Muscle of back (tissue), 11 donors: ENCODE data around the gene ENSA. TPM values are rescaled to one million over a fixed set of nuclear protein-coding genes. Genes with fewer than 3 reads are reported as not detected.
"Not testable (repeated sequence)": the region's sequence is repeated elsewhere in the genome, so short reads cannot be mapped to it uniquely, and the experiment has no call there.

Experiments used
- DNase-seq, 3 donors: peaks; one replicate each; pipeline versions ENCODE4 v3.0.0 to v3.0.0-alpha.2; 2013
- polyA plus RNA-seq, 10 donors: library from polyadenylated mRNA; unstranded; fragments of 120-200 nt; gene quantifications; one replicate each; pipeline ENCODE4 v1.2.1, GENCODE V29; 2013; ENCODE audit not compliant: insufficient read length in 10 of 10

The ENSA gene
- polyA plus RNA-seq, 10 donors, result 105 to 159 (median 113) TPM

- no peak for DNase-seq
Observed at GRCh38 chr1:150596095-150596892, 33.1 kb downstream of the ENSA start.

GRCh38 chr1:150582371-150582770 lies 47.0 kb downstream of the ENSA start:
- no peak for DNase-seq

DNA sequence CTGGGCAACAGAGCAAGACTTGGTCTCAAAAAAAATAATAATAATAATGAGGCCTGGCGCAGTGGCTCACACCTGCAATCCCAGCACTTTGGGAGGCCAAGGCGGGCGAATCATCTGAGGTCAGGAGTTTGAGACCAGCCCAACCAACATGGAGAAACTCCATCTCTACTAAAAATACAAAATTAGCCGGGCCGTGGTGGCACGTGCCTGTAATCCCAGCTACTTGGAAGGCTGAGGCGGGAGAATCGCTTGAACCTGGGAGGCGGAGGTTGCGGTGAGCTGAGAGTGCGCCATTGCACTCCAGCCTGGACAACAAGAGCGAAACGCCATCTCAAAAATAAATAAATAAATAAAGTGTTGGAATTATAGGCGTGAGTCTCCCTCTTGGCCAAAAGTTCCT lies 47.5 kb downstream of the ENSA start:
- DNase-seq, result not testable (repeated sequence)

DNA sequence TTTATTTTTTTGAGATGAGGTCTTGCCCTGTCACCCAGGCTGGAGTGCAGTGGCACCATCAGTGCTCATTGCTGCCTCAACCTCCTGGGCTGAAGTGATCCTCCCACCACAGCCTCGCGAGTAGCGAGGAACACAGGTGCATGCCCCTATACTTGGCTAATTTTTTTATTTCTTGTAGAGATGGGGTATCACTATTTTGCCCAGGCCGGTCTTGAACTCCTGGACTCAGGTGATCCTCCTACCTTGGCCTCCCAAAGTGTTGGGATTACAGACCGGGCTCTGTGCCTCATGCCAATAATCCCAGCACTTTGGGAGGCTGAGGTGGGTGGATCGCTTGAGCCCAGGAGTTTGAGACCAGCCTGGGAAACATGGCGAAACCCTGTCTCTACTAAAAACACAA lies 48.0 kb downstream of the ENSA start:
- DNase-seq, result not testable (repeated sequence)

GRCh38 chr1:150580966-150581365 lies 48.4 kb downstream of the ENSA start:
- not testable (repeated sequence) for DNase-seq

DNA sequence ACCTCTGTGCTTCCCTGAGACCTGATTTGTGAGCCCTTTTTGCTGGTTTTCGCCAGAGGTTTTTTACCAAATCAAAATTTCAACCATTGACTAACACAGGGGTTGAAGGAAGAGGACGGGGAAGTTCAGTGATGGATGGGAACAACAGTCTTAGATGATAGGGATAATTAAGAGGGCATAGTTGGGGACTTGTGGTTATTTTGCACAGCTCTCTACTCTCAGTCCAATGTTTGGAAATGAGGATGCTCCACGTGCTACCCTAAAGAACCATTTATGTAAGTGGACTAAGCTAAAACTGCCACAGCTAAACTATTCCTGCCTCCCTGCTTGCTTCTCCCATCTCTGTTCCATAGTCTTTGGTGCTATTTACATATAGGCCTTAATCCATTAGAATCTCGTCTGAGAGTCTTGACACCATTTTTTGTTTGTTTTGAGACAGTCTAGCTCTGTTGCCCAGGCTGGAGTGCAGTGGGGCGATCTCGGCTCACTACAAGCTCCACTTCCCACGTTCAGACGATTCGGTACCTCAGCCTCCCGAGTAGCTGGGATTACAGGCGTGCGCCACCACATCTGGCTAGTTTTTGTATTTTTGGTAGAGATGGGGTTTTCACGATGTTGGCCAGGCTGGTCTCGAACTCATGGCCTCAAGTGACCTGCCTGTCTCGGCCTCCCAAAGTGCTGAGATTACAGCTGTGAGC lies 49.3 kb downstream of the ENSA start:
- no peak for DNase-seq

- peak; percentile 95 to 97 (median 97) for DNase-seq
Observed at GRCh38 chr1:150579110-150579944, 50.1 kb downstream of the ENSA start, which contains the start of gene MCL1. MCL1 (minus strand) TSS chr1:150579610; CDS start chr1:150579530, 80 bp downstream.

DNA sequence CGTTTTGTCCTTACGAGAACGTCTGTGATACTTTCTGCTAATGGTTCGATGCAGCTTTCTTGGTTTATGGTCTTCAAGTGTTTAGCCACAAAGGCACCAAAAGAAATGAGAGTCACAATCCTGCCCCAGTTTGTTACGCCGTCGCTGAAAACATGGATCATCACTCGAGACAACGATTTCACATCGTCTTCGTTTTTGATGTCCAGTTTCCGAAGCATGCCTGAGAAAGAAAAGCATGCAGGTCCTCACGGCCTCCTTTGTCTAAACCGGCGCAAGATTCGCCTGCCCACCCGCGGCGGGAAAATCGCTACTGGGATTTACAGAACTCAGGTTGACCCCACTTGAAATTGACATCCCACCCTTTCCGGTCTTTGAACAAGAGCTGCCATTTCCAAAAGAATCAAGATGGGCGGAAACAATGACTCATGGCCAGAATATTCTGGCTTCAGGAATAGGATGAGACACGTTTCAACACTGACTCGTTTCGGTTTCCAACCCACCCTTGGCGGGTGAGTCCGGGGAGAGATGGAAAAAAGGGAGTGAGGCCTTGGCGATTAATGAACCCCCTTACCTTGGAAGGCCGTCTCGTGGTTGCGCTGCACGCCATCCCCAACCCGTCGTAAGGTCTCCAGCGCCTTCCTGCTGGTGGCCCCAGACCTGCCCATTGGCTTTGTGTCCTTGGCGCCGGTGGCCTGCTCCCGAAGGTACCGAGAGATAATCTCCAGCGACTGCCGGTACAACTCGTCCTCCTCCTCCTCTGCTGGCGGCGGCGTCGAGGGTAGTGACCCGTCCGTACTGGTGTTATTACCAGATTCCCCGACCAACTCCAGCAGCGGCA lies 50.9 kb downstream of the ENSA start:
- peak; percentile 89 to 95 (median 92) for DNase-seq

DNA sequence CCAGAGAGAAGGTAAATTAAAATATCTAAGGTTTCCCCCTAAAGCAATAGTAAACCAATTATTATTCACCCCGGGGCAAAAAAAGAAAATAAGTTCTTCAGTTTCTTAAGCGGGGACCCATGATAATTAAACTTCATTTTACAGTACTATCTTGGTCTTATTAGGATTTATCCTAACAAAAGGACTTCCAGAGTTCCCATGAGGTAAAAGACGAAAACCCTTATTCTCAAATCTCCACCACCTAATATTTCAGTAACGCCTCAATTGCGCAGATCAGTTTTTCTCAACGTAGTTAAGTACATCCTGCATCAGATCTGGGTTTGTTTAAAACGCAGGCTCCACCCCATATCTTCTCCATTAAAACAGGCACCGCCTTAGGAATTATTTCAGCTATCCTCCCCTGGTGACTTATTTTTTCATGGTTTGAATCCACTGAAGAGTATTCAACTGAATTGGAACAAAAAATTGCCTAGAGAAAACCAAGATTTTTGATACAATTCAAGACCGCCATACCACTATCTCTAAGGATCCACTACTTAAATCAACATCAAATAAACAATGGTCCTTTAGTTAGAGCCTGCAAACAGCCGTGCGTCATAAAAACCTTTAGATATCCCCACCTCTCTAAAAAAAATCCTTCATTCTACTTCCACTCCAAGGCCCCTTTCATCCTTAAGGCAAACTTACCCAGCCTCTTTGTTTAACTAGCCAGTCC lies 51.7 kb downstream of the ENSA start:
- peak in 1 of 3 donors; percentile 58 for DNase-seq

GRCh38 chr1:150576794-150577556 lies 52.4 kb downstream of the ENSA start:
- no peak for DNase-seq

DNA sequence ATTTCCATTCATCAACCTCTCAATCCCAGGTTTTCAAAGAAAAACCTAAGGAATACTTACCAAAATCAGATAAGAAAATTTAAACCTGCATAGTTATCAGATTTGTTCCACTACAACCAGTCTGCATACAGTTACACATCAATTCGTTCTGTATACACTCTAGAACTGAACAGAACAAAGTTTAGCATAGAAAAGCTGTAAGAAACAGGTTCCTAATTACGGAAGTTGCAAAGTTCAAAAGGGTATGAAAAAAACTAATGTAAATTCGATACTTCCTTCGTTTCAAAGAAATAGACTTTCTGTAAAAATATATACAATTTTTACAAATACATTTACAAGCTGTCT lies 53.1 kb downstream of the ENSA start:
- no peak for DNase-seq

DNA sequence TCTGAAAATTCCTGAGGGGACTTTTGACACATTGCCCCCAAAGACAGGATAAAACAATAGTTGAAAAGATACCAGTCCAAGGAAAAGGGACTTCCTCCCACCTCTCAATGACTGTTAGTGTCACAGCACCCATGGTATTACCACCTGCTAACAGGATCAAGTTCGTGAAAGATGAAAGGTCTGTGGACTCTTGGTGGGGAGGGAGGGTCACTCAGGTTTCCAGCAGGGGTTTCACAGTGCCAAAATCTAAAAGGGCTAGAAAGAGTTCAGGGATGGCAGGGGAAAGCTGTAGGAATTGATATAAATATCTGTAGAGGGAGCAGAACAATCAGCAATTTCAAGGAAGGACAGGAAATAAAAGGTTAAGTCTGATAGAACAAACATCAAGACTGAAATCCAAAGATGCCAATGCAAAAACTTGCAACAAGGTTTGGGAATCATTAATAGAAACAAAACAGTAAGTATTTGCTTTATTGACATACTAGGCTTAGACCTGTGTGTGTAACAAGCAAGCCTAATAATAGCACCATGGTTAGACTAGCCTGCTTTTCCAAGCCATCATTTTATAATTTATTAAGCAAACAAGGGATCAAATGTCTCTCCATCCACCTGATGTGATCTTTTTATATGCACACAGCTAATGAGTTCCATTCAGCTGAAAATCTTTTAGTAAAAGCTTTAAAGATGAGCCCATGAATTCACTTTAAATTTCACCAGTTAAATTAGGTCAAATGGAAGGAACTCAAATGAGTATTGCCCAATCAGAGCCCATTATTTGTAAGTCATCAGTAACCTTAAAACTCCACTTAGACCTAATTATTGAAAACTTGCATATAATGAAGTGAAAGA lies 53.7 kb downstream of the ENSA start:
- no peak for DNase-seq

GRCh38 chr1:150575072-150575489 lies 54.3 kb downstream of the ENSA start:
- no peak for DNase-seq

DNA sequence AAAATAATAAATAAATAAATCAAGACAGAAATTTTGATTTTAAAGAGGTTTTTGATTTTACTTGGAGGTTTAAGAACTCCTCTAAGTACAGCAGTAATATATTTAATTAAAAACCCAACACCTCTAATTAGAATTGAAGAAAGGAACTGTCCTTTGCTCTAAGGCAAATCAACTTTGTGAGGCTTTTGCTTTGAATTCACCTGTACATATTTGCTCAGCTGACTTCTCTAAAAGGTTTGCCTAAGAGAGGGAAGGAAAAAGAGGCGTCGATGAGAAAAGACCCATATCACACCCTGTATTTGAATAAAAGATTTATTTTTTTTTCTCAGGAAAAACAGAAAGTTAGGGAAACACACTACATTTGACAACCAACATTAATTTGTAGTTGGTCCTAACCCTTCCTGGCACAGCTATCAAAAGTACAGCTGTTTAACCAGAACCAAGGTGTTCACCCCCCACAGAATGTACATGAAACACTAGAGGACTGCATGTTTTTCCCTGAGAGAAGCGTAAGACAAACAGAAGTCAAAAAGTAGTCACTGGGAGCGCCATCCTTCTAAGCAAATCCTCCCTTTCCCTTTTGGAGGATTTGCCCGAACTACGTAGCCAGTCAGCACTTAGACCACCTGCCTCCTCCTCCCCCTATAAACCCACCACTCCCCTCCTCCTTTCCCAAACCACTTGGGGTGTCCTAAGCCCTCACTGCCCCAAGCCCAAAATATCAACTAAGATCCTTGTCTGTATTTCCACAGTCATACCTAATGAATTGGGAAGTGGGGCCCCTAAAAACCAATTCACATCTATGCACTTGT lies 54.9 kb downstream of the ENSA start:
- no peak for DNase-seq

DNA sequence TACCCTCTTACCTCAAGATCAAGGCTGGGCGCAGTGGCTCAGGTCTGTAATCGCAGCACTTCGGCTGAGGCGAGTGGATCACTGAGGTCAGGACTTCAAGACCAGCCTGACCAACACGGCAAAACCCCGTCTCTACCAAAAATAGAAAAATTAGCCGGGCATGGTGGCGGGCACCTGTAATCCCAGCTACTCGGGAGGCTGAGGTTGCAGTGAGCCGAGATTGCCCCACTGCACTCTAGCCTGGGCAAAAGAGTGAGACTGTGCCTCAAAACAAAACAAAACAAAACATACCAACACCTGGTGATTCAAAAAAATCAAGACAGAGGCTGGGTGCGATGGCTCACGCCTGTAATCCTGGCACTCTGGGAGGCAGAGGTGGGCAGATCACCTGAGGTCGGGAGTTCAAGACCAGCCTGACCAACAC lies 55.8 kb downstream of the ENSA start:
- not testable (repeated sequence) for DNase-seq

DNA sequence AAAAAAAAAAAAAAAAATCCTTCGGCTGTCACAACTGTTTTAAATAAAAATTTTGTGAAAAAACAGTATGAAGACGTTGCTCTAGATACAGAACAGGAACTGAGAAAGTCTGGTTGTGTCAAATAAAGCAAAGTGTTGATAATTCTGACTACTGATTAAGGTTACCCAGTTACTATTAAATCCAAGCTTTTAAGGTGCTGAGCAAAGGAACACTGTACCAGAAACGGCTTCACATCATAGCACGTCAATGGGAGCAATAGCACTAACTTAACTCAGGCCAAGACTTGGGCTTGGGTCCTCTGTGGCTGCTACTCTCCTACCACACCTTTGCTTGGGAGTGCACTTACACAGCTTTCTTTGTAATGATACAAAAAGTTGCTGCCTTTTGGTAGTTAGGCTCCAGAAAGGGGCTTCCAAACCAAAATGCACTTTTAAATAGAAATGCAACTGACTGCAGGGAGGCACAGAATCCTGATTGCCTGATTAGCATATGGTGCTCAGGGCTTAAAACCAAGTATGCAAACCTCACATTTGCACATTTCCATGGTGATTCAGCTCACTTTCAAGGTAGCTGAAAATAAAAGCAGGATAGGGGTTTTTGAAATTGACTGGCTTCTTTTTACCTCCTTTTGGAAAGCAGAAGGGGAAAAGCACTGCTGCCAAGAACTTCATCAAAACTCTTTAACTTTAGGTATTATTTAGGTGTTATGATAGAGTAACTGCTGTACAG lies 56.3 kb downstream of the ENSA start:
- no peak for DNase-seq
